ENCODE results near the gene ZSWIM9.

The ZSWIM9 gene

GRCh38 chr19:48169939-48170803 lies at the start of gene ZSWIM9, which contains the start of gene LIG1:
Gene ZSWIM9 (plus strand): TSS chr19:48170680. CDS start chr19:48171803, 1,123 bp downstream.
Gene LIG1 (minus strand): TSS chr19:48170344. CDS start chr19:48165566, 4,778 bp downstream.
- in situ Hi-C loops (cut with HindIII; ENCODE audit: low pct_ligation_motif_present, low pct_unique_long_range_greater_than_20kb, low sequenced_read_pairs): no loop called here
- peak; percentile 88 for DNase-seq

- no peak for DNase-seq
- in situ Hi-C loops (cut with HindIII; ENCODE audit: low pct_ligation_motif_present, low pct_unique_long_range_greater_than_20kb, low sequenced_read_pairs): no loop called here
Observed at GRCh38 chr19:48121066-48121465, 49.4 kb upstream of the ZSWIM9 start.

- in situ Hi-C loops (cut with HindIII; ENCODE audit: low pct_ligation_motif_present, low pct_unique_long_range_greater_than_20kb, low sequenced_read_pairs): no loop called here
- no peak for DNase-seq
Observed at GRCh38 chr19:48121909-48122371, 48.5 kb upstream of the ZSWIM9 start.

GRCh38 chr19:48122421-48122820 lies 48.1 kb upstream of the ZSWIM9 start:
- in situ Hi-C loops (cut with HindIII; ENCODE audit: low pct_ligation_motif_present, low pct_unique_long_range_greater_than_20kb, low sequenced_read_pairs): no loop called here
- DNase-seq: no peak

- no peak for DNase-seq
Observed at GRCh38 chr19:48123907-48124651, 46.4 kb upstream of the ZSWIM9 start.

GRCh38 chr19:48127561-48127960 lies 42.9 kb upstream of the ZSWIM9 start:
- in situ Hi-C loops (cut with HindIII; ENCODE audit: low pct_ligation_motif_present, low pct_unique_long_range_greater_than_20kb, low sequenced_read_pairs): no loop called here
- DNase-seq: no peak

More at GRCh38 chr19:48123907-48124651, 46.4 kb upstream of the ZSWIM9 start:
- in situ Hi-C loops (cut with HindIII; ENCODE audit: low pct_ligation_motif_present, low pct_unique_long_range_greater_than_20kb, low sequenced_read_pairs): no loop called here

GRCh38 chr19:48133094-48133493 lies 37.4 kb upstream of the ZSWIM9 start:
- no peak for DNase-seq
- in situ Hi-C loops (cut with HindIII; ENCODE audit: low pct_ligation_motif_present, low pct_unique_long_range_greater_than_20kb, low sequenced_read_pairs): no loop called here

GRCh38 chr19:48135411-48135810 lies 35.1 kb upstream of the ZSWIM9 start:
- in situ Hi-C loops (cut with HindIII; ENCODE audit: low pct_ligation_motif_present, low pct_unique_long_range_greater_than_20kb, low sequenced_read_pairs): no loop called here
- DNase-seq: no peak

- DNase-seq: no peak
- in situ Hi-C loops (cut with HindIII; ENCODE audit: low pct_ligation_motif_present, low pct_unique_long_range_greater_than_20kb, low sequenced_read_pairs): no loop called here
Observed at GRCh38 chr19:48136547-48136946, 33.9 kb upstream of the ZSWIM9 start.

GRCh38 chr19:48137411-48137810 lies 33.1 kb upstream of the ZSWIM9 start:
- in situ Hi-C loops (cut with HindIII; ENCODE audit: low pct_ligation_motif_present, low pct_unique_long_range_greater_than_20kb, low sequenced_read_pairs): no loop called here
- DNase-seq: no peak

GRCh38 chr19:48139053-48139452 lies 31.4 kb upstream of the ZSWIM9 start:
- in situ Hi-C loops (cut with HindIII; ENCODE audit: low pct_ligation_motif_present, low pct_unique_long_range_greater_than_20kb, low sequenced_read_pairs): no loop called here
- no peak for DNase-seq

GRCh38 chr19:48147597-48148175 lies 22.8 kb upstream of the ZSWIM9 start:
- no peak for DNase-seq
- in situ Hi-C loops (cut with HindIII; ENCODE audit: low pct_ligation_motif_present, low pct_unique_long_range_greater_than_20kb, low sequenced_read_pairs): no loop called here

- in situ Hi-C loops (cut with HindIII; ENCODE audit: low pct_ligation_motif_present, low pct_unique_long_range_greater_than_20kb, low sequenced_read_pairs): no loop called here
Observed at GRCh38 chr19:48148576-48148975, 21.9 kb upstream of the ZSWIM9 start.

GRCh38 chr19:48149430-48149829 lies 21.1 kb upstream of the ZSWIM9 start:
- DNase-seq: no peak
- in situ Hi-C loops (cut with HindIII; ENCODE audit: low pct_ligation_motif_present, low pct_unique_long_range_greater_than_20kb, low sequenced_read_pairs): no loop called here

More at GRCh38 chr19:48148576-48148975, 21.9 kb upstream of the ZSWIM9 start:
- DNase-seq: no peak

GRCh38 chr19:48152551-48152950 lies 17.9 kb upstream of the ZSWIM9 start:
- DNase-seq: peak; percentile 50
- in situ Hi-C loops (cut with HindIII; ENCODE audit: low pct_ligation_motif_present, low pct_unique_long_range_greater_than_20kb, low sequenced_read_pairs): no loop called here

- no peak for DNase-seq
- in situ Hi-C loops (cut with HindIII; ENCODE audit: low pct_ligation_motif_present, low pct_unique_long_range_greater_than_20kb, low sequenced_read_pairs): no loop called here
Observed at GRCh38 chr19:48154003-48154402, 16.5 kb upstream of the ZSWIM9 start.

- in situ Hi-C loops (cut with HindIII; ENCODE audit: low pct_ligation_motif_present, low pct_unique_long_range_greater_than_20kb, low sequenced_read_pairs): no loop called here
- DNase-seq: no peak
Observed at GRCh38 chr19:48158210-48158790, 12.2 kb upstream of the ZSWIM9 start.

GRCh38 chr19:48168689-48169088 lies 1.8 kb upstream of the ZSWIM9 start:
- in situ Hi-C loops (cut with HindIII; ENCODE audit: low pct_ligation_motif_present, low pct_unique_long_range_greater_than_20kb, low sequenced_read_pairs): no loop called here
- no peak for DNase-seq

- in situ Hi-C loops (cut with HindIII; ENCODE audit: low pct_ligation_motif_present, low pct_unique_long_range_greater_than_20kb, low sequenced_read_pairs): no loop called here
- peak; percentile 62 for DNase-seq
Observed at GRCh38 chr19:48169578-48169938, 922 bp upstream of the ZSWIM9 start.
